22Rv1 (cell line): Measurements from ENCODE around the gene HBQ1.

Source experiments
- CTCF ChIP-seq: fragments of 450-650 bp; IDR thresholded peaks from 2 replicates; pipeline ENCODE4 v1.5.1; 2017; ENCODE audit warnings: mild to moderate bottlenecking
- ZFX ChIP-seq: fragments of 450-650 bp; IDR thresholded peaks from 2 replicates; pipeline ENCODE4 v1.6.1; 2017; ENCODE audit warnings: antibody characterized with exemption, borderline replicate concordance

GRCh38 chr16:192686-193085 lies 12.4 kb downstream of the HBQ1 start:
- TF ChIP-seq CTCF (no peak), ZFX (no peak)
